Measurements from ENCODE around the gene ABCG8.

Gene ABCG8

GRCh38 chr2:43810888-43811287 lies 27.9 kb upstream of the ABCG8 start:
- Histone ChIP-seq H3K9me3 (ENCODE audit: low read length) (no peaks in the 10 kb centered on the region), H3K4me3 (ENCODE audit: low read depth in 1 of 2, low read length in 2 of 2) (no peak overlapping the region), H3K36me3 (ENCODE audit: insufficient read depth, low read length) (no peaks in the 10 kb centered on the region), H3K9ac (ENCODE audit: low read length) (no peak overlapping the region), H3K27ac (ENCODE audit: low read depth, low read length) (no peak overlapping the region), H3K4me1 (ENCODE audit: insufficient read depth, low read length) (no peaks in the 10 kb centered on the region), H3K27me3 (ENCODE audit: control insufficient read depth in 1 of 2, insufficient read depth in 2 of 2, low read length in 2 of 2) (no peaks in the 10 kb centered on the region)

GRCh38 chr2:43812006-43812405 lies 26.8 kb upstream of the ABCG8 start:
- Histone ChIP-seq H3K4me3 (ENCODE audit: low read depth in 1 of 2, low read length in 2 of 2) (no peak overlapping the region), H3K9ac (ENCODE audit: low read length) (no peak overlapping the region), H3K27me3 (ENCODE audit: control insufficient read depth in 1 of 2, insufficient read depth in 2 of 2, low read length in 2 of 2) (no peaks in the 10 kb centered on the region), H3K9me3 (ENCODE audit: low read length) (no peaks in the 10 kb centered on the region), H3K4me1 (ENCODE audit: insufficient read depth, low read length) (no peaks in the 10 kb centered on the region), H3K27ac (ENCODE audit: low read depth, low read length) (no peak overlapping the region), H3K36me3 (ENCODE audit: insufficient read depth, low read length) (no peaks in the 10 kb centered on the region)

DNA sequence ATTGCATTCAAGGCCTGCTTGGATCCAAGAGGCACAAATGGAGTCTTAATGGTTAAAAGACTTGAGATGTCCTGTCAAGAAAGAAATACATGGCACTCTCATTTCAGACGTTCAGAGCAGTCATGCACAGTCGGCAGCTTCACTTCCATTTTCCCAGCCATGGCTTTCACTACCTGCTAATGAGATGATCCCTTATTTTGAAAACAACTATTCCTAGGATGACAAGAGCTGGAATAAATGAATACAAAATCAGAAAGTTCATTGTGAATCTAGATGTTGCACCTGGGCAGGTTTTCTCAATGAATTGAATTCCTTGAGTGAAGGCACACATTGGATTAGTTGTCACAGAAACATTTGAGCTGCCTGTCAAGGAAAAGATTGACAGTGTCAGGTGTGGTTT lies 25.8 kb upstream of the ABCG8 start:
- Histone ChIP-seq H3K4me1 (ENCODE audit: insufficient read depth, low read length) (no peaks in the 10 kb centered on the region), H3K4me3 (ENCODE audit: low read depth in 1 of 2, low read length in 2 of 2) (no peak overlapping the region), H3K9ac (ENCODE audit: low read length) (no peak overlapping the region), H3K36me3 (ENCODE audit: insufficient read depth, low read length) (no peaks in the 10 kb centered on the region), H3K9me3 (ENCODE audit: low read length) (no peaks in the 10 kb centered on the region), H3K27me3 (ENCODE audit: control insufficient read depth in 1 of 2, insufficient read depth in 2 of 2, low read length in 2 of 2) (no peaks in the 10 kb centered on the region), H3K27ac (ENCODE audit: low read depth, low read length) (no peak overlapping the region)

GRCh38 chr2:43814711-43815110 lies 24.1 kb upstream of the ABCG8 start:
- no peaks in the 10 kb centered on the region for H3K36me3 ChIP-seq (ENCODE audit: insufficient read depth, low read length)
- no peaks in the 10 kb centered on the region for H3K4me1 ChIP-seq (ENCODE audit: insufficient read depth, low read length)
- H3K27me3 ChIP-seq (ENCODE audit: control insufficient read depth in 1 of 2, insufficient read depth in 2 of 2, low read length in 2 of 2) = no peaks in the 10 kb centered on the region
- no peaks in the 10 kb centered on the region for H3K9me3 ChIP-seq (ENCODE audit: low read length)
- no peak overlapping the region for H3K4me3 ChIP-seq (ENCODE audit: low read depth in 1 of 2, low read length in 2 of 2)
- H3K9ac ChIP-seq (ENCODE audit: low read length) = no peak overlapping the region
- H3K27ac ChIP-seq (ENCODE audit: low read depth, low read length) = no peak overlapping the region

DNA sequence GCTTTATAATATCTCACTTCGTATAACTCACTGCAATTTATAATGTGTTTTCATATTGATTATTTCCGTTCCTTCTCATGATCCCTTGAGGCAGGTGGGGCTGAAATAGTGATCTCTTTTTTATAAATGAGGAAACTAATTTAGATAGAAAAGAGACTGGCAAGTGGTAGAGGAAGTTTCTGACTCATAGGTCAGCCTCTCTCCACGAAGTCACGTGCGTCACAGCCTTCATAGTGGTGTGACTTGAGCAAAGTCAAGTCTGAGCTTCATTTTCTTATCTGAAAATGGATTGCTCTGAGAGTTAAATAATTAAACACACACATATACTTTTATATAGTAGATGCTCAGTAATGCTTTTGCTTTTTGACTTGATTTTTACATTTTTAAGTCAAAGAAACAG lies 20.0 kb upstream of the ABCG8 start:
- Histone ChIP-seq H3K9ac (ENCODE audit: low read length) (no peak overlapping the region), H3K27me3 (ENCODE audit: control insufficient read depth in 1 of 2, insufficient read depth in 2 of 2, low read length in 2 of 2) (no peaks in the 10 kb centered on the region), H3K4me3 (ENCODE audit: low read depth in 1 of 2, low read length in 2 of 2) (no peak overlapping the region), H3K9me3 (ENCODE audit: low read length) (no peaks in the 10 kb centered on the region), H3K4me1 (ENCODE audit: insufficient read depth, low read length) (no peaks in the 10 kb centered on the region), H3K36me3 (ENCODE audit: insufficient read depth, low read length) (no peaks in the 10 kb centered on the region), H3K27ac (ENCODE audit: low read depth, low read length) (no peak overlapping the region)

DNA sequence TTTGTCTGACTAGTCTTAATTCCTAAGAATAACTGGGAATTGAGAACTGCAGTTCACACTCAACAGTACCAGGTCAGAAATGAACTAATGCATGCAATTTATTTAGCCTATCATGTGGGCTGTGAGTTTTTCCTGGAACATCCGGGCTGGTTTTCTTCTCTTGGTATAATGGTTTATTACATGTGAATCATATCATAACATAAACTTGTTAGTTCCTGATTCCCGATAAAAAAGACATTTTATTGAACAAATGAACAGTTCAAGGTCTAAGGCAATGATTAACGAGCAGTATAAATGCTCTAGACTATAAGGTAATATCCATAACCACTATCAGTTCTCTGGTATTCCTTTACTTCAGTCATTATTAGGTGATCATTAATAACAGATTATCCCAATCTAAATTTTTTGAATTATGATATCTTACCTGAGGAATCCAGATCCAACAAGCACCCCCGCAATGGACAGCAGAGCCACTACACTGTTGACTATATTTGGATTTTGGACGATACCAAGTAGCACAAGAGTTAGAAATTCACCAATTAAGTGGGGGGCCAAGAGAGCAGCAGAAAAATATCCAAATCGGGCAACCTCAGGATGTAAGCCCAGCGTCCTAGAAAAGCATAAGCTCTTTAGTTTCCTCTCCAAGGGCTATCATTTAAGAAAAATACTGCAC lies 19.1 kb upstream of the ABCG8 start:
- Histone ChIP-seq H3K9ac (ENCODE audit: low read length) (no peak overlapping the region), H3K36me3 (ENCODE audit: insufficient read depth, low read length) (no peaks in the 10 kb centered on the region), H3K4me3 (ENCODE audit: low read depth in 1 of 2, low read length in 2 of 2) (no peak overlapping the region), H3K4me1 (ENCODE audit: insufficient read depth, low read length) (no peaks in the 10 kb centered on the region), H3K27me3 (ENCODE audit: control insufficient read depth in 1 of 2, insufficient read depth in 2 of 2, low read length in 2 of 2) (no peaks in the 10 kb centered on the region), H3K9me3 (ENCODE audit: low read length) (no peaks in the 10 kb centered on the region), H3K27ac (ENCODE audit: low read depth, low read length) (no peak overlapping the region)

- Histone ChIP-seq H3K4me1 (ENCODE audit: insufficient read depth, low read length) (no peaks in the 10 kb centered on the region), H3K9ac (ENCODE audit: low read length) (no peak overlapping the region), H3K27ac (ENCODE audit: low read depth, low read length) (no peak overlapping the region), H3K9me3 (ENCODE audit: low read length) (no peaks in the 10 kb centered on the region), H3K4me3 (ENCODE audit: low read depth in 1 of 2, low read length in 2 of 2) (no peak overlapping the region), H3K27me3 (ENCODE audit: control insufficient read depth in 1 of 2, insufficient read depth in 2 of 2, low read length in 2 of 2) (no peaks in the 10 kb centered on the region), H3K36me3 (ENCODE audit: insufficient read depth, low read length) (no peaks in the 10 kb centered on the region)
These were observed 15.9 kb upstream of the ABCG8 start for GRCh38 chr2:43822839-43823238.

- Histone ChIP-seq H3K27ac (ENCODE audit: low read depth, low read length) (no peak overlapping the region), H3K36me3 (ENCODE audit: insufficient read depth, low read length) (no peaks in the 10 kb centered on the region), H3K27me3 (ENCODE audit: control insufficient read depth in 1 of 2, insufficient read depth in 2 of 2, low read length in 2 of 2) (no peaks in the 10 kb centered on the region), H3K9ac (ENCODE audit: low read length) (no peak overlapping the region), H3K4me1 (ENCODE audit: insufficient read depth, low read length) (no peaks in the 10 kb centered on the region), H3K4me3 (ENCODE audit: low read depth in 1 of 2, low read length in 2 of 2) (no peak overlapping the region), H3K9me3 (ENCODE audit: low read length) (no peaks in the 10 kb centered on the region)
These were observed 15.0 kb upstream of the ABCG8 start for GRCh38 chr2:43823751-43824150.

GRCh38 chr2:43824512-43824911 lies 14.3 kb upstream of the ABCG8 start:
- no peaks in the 10 kb centered on the region for H3K9me3 ChIP-seq (ENCODE audit: low read length)
- no peaks in the 10 kb centered on the region for H3K36me3 ChIP-seq (ENCODE audit: insufficient read depth, low read length)
- H3K27me3 ChIP-seq (ENCODE audit: control insufficient read depth in 1 of 2, insufficient read depth in 2 of 2, low read length in 2 of 2) = no peaks in the 10 kb centered on the region
- no peaks in the 10 kb centered on the region for H3K4me1 ChIP-seq (ENCODE audit: insufficient read depth, low read length)
- H3K9ac ChIP-seq (ENCODE audit: low read length) = no peak overlapping the region
- H3K4me3 ChIP-seq (ENCODE audit: low read depth in 1 of 2, low read length in 2 of 2) = no peak overlapping the region
- H3K27ac ChIP-seq (ENCODE audit: low read depth, low read length) = no peak overlapping the region

DNA sequence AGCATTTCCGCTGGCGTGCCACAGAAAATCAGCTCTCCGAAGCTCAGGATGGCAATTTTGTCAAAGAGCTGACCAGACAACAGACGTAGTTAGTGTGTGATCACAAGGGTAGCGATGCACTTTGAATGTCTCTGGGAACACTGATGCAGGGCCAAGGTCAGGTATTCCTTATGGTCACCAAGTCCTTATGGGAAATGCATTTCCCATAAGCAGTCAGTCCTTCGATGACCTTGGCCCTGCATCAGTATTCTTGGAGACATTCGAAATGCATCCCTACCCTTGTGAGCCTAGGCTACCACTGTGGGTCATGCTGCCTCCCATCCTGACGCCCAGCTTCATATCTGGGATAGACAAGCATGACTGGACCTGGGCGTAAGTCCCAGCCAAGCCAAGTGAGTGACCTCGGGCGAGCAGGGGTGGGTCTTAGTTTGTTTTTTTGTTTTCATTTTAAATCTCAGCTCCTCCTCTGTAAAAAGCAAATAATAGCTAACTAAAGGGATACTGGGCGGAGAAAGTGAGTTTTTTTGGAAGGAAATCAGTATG lies 13.7 kb upstream of the ABCG8 start:
- Histone ChIP-seq H3K4me1 (ENCODE audit: insufficient read depth, low read length) (no peaks in the 10 kb centered on the region), H3K4me3 (ENCODE audit: low read depth in 1 of 2, low read length in 2 of 2) (no peak overlapping the region), H3K9ac (ENCODE audit: low read length) (no peak overlapping the region), H3K36me3 (ENCODE audit: insufficient read depth, low read length) (no peaks in the 10 kb centered on the region), H3K27me3 (ENCODE audit: control insufficient read depth in 1 of 2, insufficient read depth in 2 of 2, low read length in 2 of 2) (no peaks in the 10 kb centered on the region), H3K27ac (ENCODE audit: low read depth, low read length) (no peak overlapping the region), H3K9me3 (ENCODE audit: low read length) (no peaks in the 10 kb centered on the region)

GRCh38 chr2:43825841-43826240 lies 12.9 kb upstream of the ABCG8 start:
- H3K27ac ChIP-seq (ENCODE audit: low read depth, low read length) = no peak overlapping the region
- no peak overlapping the region for H3K4me3 ChIP-seq (ENCODE audit: low read depth in 1 of 2, low read length in 2 of 2)
- no peaks in the 10 kb centered on the region for H3K36me3 ChIP-seq (ENCODE audit: insufficient read depth, low read length)
- no peak overlapping the region for H3K9ac ChIP-seq (ENCODE audit: low read length)
- H3K4me1 ChIP-seq (ENCODE audit: insufficient read depth, low read length) = no peaks in the 10 kb centered on the region
- H3K9me3 ChIP-seq (ENCODE audit: low read length) = no peaks in the 10 kb centered on the region
- H3K27me3 ChIP-seq (ENCODE audit: control insufficient read depth in 1 of 2, insufficient read depth in 2 of 2, low read length in 2 of 2) = peaks cover 0 to 4% of the 10 kb centered on the region in 2 donors
